Heart left ventricle (tissue), 16 donors: ENCODE measurements around the gene RPLP2. TPM values are rescaled to one million over a fixed set of nuclear protein-coding genes. Genes with fewer than 3 reads are reported as not detected.

Experiments
- ATAC-seq, 4 donors: fragments of 200-7000 bp; cut with Tn5 transposase; one replicate each; pipeline ENCODE4 v1.9.1; 2020 to 2022; ENCODE audit warnings: moderate library complexity in 4 of 4, mild to moderate bottlenecking in 3 of 4, moderate number of reproducible peaks in 1 of 4
- DNase-seq, 5 donors: peaks; one replicate each; pipeline ENCODE4 v3.0.0-alpha.2; 2020
- H3K27ac ChIP-seq, 12 donors: fragments of 200-600 bp; sonication (generic) in 4 of 12; one replicate each; pipeline versions ENCODE4 v1.5.0 to v1.8.0; 2016 to 2022; ENCODE audit warnings: mild to moderate bottlenecking in 2 of 12
- H3K27me3 ChIP-seq, 9 donors: fragments of 200-600 bp; sonication (generic) in 2 of 9; one replicate each; pipeline versions ENCODE4 v1.5.1 to v1.8.0; 2016 to 2022; ENCODE audit warnings: mild to moderate bottlenecking in 3 of 9
- H3K36me3 ChIP-seq, 9 donors: fragments of 200-600 bp; sonication (generic) in 2 of 9; one replicate each; pipeline versions ENCODE4 v1.5.0 to v1.8.0; 2018 to 2022; ENCODE audit warnings: mild to moderate bottlenecking in 2 of 9
- H3K4me1 ChIP-seq, 12 donors: fragments of 200-600 bp; sonication (generic) in 4 of 12; one replicate each; pipeline versions ENCODE4 v1.5.0 to v1.8.0; 2016 to 2022; ENCODE audit warnings: mild to moderate bottlenecking in 3 of 12
- H3K4me3 ChIP-seq, 12 donors: fragments of 200-600 bp; sonication (generic) in 4 of 12; one replicate each; pipeline versions ENCODE4 v1.5.0 to v1.8.0; 2017 to 2022; ENCODE audit warnings: mild to moderate bottlenecking in 9 of 12, moderate library complexity in 4 of 12
- H3K9me3 ChIP-seq, 12 donors: fragments of 200-600 bp; sonication (generic) in 4 of 12; one replicate each; pipeline versions ENCODE4 v1.5.0 to v1.8.0; 2016 to 2022; ENCODE audit warnings: mild to moderate bottlenecking in 1 of 12
- POLR2A ChIP-seq, 2 donors: fragments of 450-650 bp; IDR thresholded peaks; one replicate each; pipeline ENCODE4 v1.6.1; 2017; ENCODE audit warnings: antibody characterized with exemption in 2 of 2, mild to moderate bottlenecking in 2 of 2, moderate library complexity in 2 of 2
- WGBS, 4 donors: extraction: QIAGEN DNeasy Blood & Tissue Kit in 2 of 4; methylation state at CpG; one replicate each; pipeline versions ENCODE4 v1.1.5 to v1.1.7; 2013 to 2018; 5-methylcytosine and 5-hydroxymethylcytosine counted together
- intact Hi-C, 10 donors: fragments of 100-400 bp; cut with DNase I; formaldehyde crosslinking; loops; one replicate each; pipeline versions ENCODE4 v1.11.1 to v1.14.2; 2022
- polyA plus RNA-seq, 2 donors: library from polyadenylated mRNA; stranded (reverse); fragments of 200-250 nt; gene quantifications; one replicate each; pipeline ENCODE4 v1.2.3, GENCODE V29; 2013
- total RNA-seq, 9 donors: library from RNA; depleted of rRNA in 2 of 9; stranded (reverse); fragments of >200 nt in 2 of 9; fragmentation: NEBNext Ultra II Directional in 3 of 9; extraction: Animal tissue kit (Norgen Biotek cat#: 25700) in 3 of 9; gene quantifications; one replicate each; pipeline versions ENCODE4 v1.1.0 to v1.2.4, GENCODE V29; 2016 to 2023
- TF ChIP-seq, protein P1 (sequence below), 12 donors: fragments of 200-600 bp; sonication (generic) in 4 of 12; IDR thresholded peaks; one replicate each; pipeline versions ENCODE4 v1.5.0 to v1.8.0; 2018 to 2022; ENCODE audit warnings: antibody characterized with exemption in 12 of 12, mild to moderate bottlenecking in 5 of 12
- donor health status: ischemic (EF 13 %, LVEDD 7.1; RV severe dilation, severe dysfunction).
- donor health status: healthy with polysubstance abuse.
- donor health status: DM: no; HTN: yes; CAD: no.
- donor health status: DM: no; HTN: no; CAD: no.
- donor health status: ischemic (EF 25% LVEDD 6.9; RV normal size, moderate dysfunction).
- donor health status: ischemic (EF 25% LVEDD 5.7; RV mildly dilated, moderate dysfunction).
- donor health status: healthy.
- donor health status: DM: yes; HTN: yes; CAD: no.
- donor health status: ischemic (EF 35%, LVEDD 5.7; RV mildly dilated, moderate dysfunction).
- donor health status: nonischemic (EF 11% LVEDD 7.7; RV severe dilation, severe dysfunction).
- donor health status: DM: yes; HTN: yes; CAD: no.
- donor health status: PGD.
- donor health status: ischemic (EF 29% LVEDD 5.4; RV normal size, mild dysfunction).
- donor health status: nonischemic (EF 23%, LVEDD 6.1; RV moderate dilation, normal function).

RPLP2 gene
- total and polyA plus RNA-seq, 11 donors = 236 to 1,652 (median 969) TPM

DNA sequence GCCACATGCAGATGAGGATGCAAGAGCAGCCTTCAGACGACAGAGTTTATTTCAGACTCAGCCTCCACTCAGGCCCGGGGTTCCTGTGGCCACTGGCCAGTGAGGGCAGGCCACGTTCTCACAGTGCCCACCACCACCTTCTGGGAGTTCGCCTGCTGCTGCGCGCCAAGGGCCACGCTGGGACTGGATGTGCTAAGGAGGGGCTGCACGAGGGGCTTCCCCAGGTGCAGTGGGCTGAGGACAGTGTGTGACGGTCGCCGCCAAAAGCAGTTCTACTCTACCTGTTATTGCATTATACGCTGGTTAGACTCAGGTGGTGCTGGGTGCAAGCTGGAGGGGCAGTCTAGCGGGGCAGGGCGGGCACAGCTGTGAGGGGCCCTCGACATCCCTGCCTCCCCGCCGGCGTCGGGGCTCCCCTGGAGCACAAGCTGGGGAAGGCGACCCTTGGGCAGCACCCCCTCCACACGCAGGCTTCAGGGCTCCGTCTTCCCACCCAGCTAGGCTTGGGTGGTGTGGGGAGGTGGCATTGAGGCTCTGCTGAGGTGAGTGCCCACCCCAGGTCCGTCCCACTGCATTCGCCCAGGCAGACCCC is 22.6 kb upstream of the RPLP2 start:
- intact Hi-C loops = no loop called here
- Histone ChIP-seq H3K9me3 (no peaks in the 10 kb centered on the region), H3K4me3 (no peak overlapping the region), H3K36me3 (peaks cover 0 to 14% (median 0%) of the 10 kb centered on the region in 9 donors), H3K27ac (no peak overlapping the region), H3K4me1 (peaks cover 0 to 14% (median 10%) of the 10 kb centered on the region in 12 donors), H3K27me3 (peaks cover 0 to 22% (median 7%) of the 10 kb centered on the region in 9 donors)
- WGBS, 4 donors = 90 to 94% (median 92%) methylated on average over 11 to 24 of the region's 24 CpGs
- TF ChIP-seq, protein P1, sequence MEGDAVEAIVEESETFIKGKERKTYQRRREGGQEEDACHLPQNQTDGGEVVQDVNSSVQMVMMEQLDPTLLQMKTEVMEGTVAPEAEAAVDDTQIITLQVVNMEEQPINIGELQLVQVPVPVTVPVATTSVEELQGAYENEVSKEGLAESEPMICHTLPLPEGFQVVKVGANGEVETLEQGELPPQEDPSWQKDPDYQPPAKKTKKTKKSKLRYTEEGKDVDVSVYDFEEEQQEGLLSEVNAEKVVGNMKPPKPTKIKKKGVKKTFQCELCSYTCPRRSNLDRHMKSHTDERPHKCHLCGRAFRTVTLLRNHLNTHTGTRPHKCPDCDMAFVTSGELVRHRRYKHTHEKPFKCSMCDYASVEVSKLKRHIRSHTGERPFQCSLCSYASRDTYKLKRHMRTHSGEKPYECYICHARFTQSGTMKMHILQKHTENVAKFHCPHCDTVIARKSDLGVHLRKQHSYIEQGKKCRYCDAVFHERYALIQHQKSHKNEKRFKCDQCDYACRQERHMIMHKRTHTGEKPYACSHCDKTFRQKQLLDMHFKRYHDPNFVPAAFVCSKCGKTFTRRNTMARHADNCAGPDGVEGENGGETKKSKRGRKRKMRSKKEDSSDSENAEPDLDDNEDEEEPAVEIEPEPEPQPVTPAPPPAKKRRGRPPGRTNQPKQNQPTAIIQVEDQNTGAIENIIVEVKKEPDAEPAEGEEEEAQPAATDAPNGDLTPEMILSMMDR (IDR thresholded peaks at IDR 0.05) = no peak
- TF ChIP-seq POLR2A (IDR thresholded peaks at IDR 0.05) = no peak
- DNase-seq = no peak
- ATAC-seq = no peak

DNA sequence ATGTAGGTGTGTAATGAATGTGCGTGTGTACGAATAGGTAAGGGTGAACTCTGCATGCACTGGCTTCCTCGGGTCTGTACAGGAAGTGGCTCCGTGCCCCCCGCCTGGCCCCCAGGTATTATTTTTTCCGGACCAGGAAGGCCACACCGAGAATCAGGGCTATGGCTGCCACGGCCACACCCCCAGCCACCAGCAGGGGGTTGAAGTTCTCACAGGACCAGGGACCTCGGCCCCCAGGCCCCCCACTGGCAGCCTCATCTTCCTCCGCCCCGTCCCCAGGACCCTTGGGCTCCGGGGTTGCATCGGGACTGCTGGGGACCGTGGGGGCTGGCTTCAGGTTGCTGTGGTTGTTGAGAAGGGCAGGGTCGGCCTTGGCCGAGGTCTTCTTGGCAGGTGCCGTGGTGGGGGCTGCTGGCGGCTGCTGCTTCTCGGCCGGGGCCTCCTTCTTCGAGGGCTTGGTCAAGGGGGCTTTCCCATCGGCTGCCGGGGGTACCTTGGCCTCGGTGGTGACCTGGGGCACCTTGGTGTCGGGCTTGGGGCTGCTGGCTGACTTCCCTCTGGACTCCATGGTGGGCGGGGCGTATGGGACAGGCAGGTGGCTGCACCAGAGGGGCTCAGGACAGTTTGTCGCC is 21.6 kb upstream of the RPLP2 start:
- Histone ChIP-seq H3K4me3 (no peak overlapping the region), H3K27me3 (peaks cover 0 to 22% (median 7%) of the 10 kb centered on the region in 9 donors), H3K9me3 (no peaks in the 10 kb centered on the region), H3K27ac (no peak overlapping the region), H3K4me1 (peaks cover 0 to 13% (median 8%) of the 10 kb centered on the region in 12 donors), H3K36me3 (peaks cover 0 to 22% (median 0%) of the 10 kb centered on the region in 9 donors)
- 72 to 76% (median 73%) methylated on average over 14 to 28 of the region's 28 CpGs for WGBS, 4 donors
- DNase-seq (no peak), ATAC-seq (no peak)
- TF ChIP-seq POLR2A (IDR thresholded peaks at IDR 0.05) = no peak
- TF ChIP-seq, protein P1 (IDR thresholded peaks at IDR 0.05) = no peak
- intact Hi-C loops = no loop called here

DNA sequence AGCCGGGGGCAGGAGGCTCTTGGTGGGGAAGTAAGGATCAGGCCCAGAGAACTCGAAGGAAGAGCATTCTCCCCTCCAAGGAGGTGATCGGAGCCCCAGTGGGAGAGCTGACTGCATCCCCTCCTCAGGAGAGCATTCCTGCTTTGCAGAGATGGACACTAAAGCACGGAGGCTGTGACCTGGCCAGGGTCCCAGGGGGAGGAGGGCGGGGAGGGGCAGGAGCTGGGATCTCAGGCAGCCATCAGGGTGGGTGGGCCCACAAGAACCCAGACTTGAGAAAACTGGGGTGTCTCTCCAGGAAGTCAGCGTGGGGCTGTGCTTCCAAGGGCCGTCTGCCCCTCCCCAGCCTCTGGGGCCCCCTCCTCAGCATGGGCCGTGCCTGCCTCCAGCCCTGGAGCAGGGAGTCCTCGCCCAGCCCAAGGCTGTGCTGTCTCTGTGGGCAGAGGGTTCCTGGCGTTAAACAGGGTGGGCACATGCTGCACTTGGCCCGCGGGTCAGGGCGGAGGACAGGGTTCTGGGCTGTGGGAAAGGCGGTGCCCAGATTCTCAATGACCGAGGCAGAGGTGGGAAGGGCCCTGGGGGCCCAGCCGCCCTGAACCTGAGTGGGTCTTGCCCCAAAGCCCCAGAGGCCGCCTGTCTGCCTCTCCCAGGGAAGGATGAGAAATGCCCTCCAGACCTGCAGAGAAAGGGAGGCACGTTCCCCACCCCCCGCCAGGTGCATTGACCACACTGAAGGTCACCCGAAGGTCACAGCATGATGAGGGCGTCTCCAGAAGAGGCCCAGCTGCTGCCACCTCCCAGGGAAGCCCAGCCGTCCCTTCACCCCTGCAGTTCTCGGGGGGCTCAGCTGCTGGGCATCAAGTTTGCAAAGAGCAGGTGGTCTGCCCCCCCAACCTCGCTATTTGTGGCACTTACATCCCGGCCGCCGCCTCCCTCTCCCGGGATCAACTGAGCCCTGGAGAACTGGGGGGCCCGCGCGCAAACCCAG is 20.5 kb upstream of the RPLP2 start:
- peaks cover 0 to 10% (median 0%) of the 10 kb centered on the region in 12 donors for H3K4me1 ChIP-seq
- peak overlapping the region in 6 of 12 donors; percentile 10 to 37 (median 30) for H3K4me3 ChIP-seq
- DNase-seq = no peak
- H3K36me3 ChIP-seq = peaks cover 0 to 30% (median 0%) of the 10 kb centered on the region in 9 donors
- ATAC-seq = no peak
- WGBS, 4 donors = 26 to 42% (median 34%) methylated on average over 12 to 31 of the region's 31 CpGs
- peaks cover 0 to 22% (median 7%) of the 10 kb centered on the region in 9 donors for H3K27me3 ChIP-seq
- intact Hi-C loops = no loop called here
- H3K27ac ChIP-seq = no peak overlapping the region
- no peak for TF ChIP-seq POLR2A (IDR thresholded peaks at IDR 0.05)
- TF ChIP-seq, protein P1 (IDR thresholded peaks at IDR 0.05) = no peak
- no peaks in the 10 kb centered on the region for H3K9me3 ChIP-seq
